Memory B cell (primary cell): ENCODE measurements around the gene ZDHHC11B.
A peak's percentile ranks its signal among the peaks of the same experiment; 100 is the strongest.
"Not testable (repeated sequence)": the region's sequence is repeated elsewhere in the genome, so short reads cannot be mapped to it uniquely, and the experiment has no call there.

Source experiments
- ATAC-seq: fragments of 150-1000 bp; cut with Tn5 transposase; 2 replicates; pipeline ENCODE4 v1.10.0; 2021; ENCODE audit warnings: low read depth, mild to moderate bottlenecking, moderate library complexity
- DNase-seq, 2 donors: peaks; one replicate each; pipeline ENCODE4 v3.0.0; 2022; ENCODE audit warnings: low spot score in 2 of 2
- H3K27ac Mint-ChIP-seq: one replicate; pipeline ENCODE4 v1.8.0; 2022; ENCODE audit warnings: mild to moderate bottlenecking, moderate library complexity, mixed read lengths
- H3K27me3 Mint-ChIP-seq: one replicate; pipeline ENCODE4 v1.8.0; 2022; ENCODE audit warnings: mixed read lengths
- H3K36me3 Mint-ChIP-seq: one replicate; pipeline ENCODE4 v1.8.0; 2022; ENCODE audit warnings: mild to moderate bottlenecking, mixed read lengths
- H3K4me1 Mint-ChIP-seq: one replicate; pipeline ENCODE4 v1.8.0; 2022; ENCODE audit warnings: mixed read lengths
- H3K4me3 Mint-ChIP-seq: one replicate; pipeline ENCODE4 v1.8.0; 2022; ENCODE audit warnings: mild to moderate bottlenecking, moderate library complexity, mixed read lengths
- H3K9me3 Mint-ChIP-seq: one replicate; pipeline ENCODE4 v1.8.0; 2022; ENCODE audit warnings: mixed read lengths

ZDHHC11B gene

DNA sequence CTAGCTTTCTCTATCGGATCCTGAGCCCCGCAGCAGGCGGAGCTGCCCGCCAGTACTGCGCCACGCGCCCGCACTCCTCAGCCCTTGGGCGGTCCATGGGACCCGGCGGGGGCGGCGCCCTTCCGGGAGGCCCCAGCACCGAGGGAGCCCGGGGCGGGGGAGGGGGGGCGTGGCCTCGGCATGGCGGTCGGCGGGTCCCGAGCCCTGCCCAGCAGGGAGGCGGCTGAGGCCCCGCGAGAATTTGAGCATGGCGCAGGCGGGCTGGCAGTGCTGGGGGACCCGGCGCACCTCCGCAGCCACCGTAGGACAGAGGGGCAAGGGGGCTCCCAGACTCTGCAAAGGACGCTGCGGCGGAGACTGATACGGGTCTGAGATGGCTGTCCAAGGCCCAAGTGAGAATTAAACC, 6.8 kb downstream of the ZDHHC11B start:
- H3K36me3 Mint-ChIP-seq = no peaks in the 10 kb centered on the region
- no peak for ATAC-seq
- no peak overlapping the region for H3K27ac Mint-ChIP-seq
- H3K27me3 Mint-ChIP-seq = peaks cover 6% of the 10 kb centered on the region
- no peaks in the 10 kb centered on the region for H3K4me1 Mint-ChIP-seq
- peak in 1 of 2 donors; percentile 7 for DNase-seq
- H3K9me3 Mint-ChIP-seq = no peaks in the 10 kb centered on the region
- H3K4me3 Mint-ChIP-seq = no peak overlapping the region

DNA sequence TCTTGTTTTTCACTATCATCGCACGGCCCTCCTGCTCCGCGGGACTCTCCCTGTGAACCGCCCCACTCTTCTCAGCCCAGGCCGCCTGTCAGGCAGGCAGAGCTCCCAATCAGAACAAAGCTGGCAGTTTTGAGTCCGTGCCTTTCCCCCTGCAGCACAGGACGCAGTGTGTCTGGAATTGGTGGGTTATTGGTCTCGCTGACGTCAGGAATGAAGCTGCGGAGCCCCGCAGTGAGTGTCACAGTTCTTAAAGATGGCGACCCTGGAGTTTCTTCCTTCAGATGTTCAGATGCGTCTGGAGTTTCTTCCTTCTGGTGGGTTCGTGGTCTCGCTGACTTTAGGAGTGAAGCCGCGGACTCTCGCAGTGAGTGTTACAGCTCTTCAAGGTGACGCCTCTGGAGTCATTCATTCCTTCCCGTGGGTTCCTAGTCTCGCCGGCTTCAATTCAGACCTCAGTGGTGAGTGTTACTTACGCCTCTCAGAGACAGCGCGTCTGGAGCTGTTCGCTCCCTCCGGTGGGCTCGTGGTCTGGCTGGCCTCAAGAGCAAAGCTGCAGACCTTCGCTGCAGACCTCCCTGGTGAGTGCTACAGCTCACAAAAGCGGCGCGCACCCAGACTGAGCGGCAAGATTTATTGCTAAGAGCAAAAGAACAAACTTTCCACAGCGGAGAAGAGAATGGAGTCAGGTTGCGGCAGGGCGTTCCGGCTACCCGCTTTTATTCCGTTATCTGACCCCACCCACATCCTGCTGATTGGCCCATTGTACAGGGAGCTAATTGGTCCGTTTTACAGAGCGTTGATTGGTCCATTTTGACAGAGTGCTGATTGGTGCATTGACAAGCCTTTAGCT, 7.4 kb downstream of the ZDHHC11B start:
- Mint-ChIP-seq H3K36me3 (no peaks in the 10 kb centered on the region), H3K27ac (no peak overlapping the region), H3K4me1 (no peaks in the 10 kb centered on the region), H3K27me3 (peaks cover 6% of the 10 kb centered on the region), H3K9me3 (no peaks in the 10 kb centered on the region), H3K4me3 (no peak overlapping the region)
- ATAC-seq (no peak), DNase-seq (no peak)

DNA sequence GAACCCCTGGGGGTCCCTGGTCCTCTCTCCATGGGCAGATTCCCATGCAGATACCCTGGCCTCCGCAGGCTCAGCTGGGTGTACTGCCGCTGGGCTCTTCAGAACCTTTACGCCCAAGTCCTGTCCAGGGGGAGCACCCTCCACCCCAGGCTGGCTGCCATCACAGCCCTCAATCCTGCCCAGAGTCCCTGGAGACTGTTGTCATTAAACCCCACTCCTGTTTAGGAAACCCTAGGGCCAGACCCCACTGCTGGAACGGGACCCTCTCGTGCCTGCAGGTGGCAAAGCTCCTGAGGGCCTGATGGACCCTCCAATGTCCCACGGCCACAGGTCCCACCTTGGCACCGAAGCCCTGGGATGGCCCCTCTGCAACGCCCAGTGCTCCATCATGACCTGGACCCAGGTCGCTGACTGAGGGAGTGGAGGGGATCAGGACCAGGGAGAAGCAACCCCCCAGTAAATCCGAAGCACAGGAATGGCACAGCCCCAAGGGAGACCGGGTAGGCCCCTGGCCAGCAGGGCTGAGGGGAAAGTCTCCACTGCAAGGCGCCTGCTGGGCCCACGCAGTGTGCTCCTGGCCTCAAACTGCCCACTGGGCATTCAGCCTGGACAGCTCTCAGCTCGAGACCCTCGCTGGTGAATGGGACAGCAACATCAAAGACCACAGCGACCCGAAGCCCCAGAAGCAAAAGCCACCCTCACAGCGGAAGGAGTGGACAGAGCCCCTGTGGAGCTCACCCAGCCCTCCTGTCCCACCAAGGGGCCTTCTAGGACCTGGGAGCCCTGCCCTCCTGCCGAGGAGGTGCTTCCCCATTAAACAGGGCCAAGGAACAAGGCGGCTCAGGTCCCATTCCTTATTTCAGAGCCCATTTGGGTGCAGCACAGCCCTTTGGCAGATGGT, 8.3 kb downstream of the ZDHHC11B start:
- no peaks in the 10 kb centered on the region for H3K4me1 Mint-ChIP-seq
- DNase-seq = no peak
- H3K27ac Mint-ChIP-seq = no peak overlapping the region
- no peaks in the 10 kb centered on the region for H3K36me3 Mint-ChIP-seq
- ATAC-seq = no peak
- peaks cover 7% of the 10 kb centered on the region for H3K27me3 Mint-ChIP-seq
- no peak overlapping the region for H3K4me3 Mint-ChIP-seq
- no peaks in the 10 kb centered on the region for H3K9me3 Mint-ChIP-seq

DNA sequence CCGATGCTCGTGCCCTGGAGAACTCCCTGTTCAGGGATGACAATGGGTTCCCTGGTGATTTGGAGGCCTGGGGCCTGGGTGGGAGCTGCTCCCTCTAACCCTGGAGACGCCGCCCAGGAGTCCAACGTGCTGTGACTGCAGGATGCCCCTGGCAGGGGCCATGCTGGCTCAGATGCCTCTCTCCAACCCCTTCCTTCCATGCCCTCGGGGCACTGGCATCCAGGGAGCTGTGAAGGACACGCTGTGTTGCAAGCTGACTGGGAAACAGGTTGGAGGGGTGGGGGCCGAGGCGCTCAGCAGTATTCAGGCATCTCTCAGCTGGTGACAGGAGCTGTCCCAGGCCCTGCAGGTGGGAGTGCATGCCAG, 9.0 kb downstream of the ZDHHC11B start:
- H3K36me3 Mint-ChIP-seq, ATAC-seq, H3K4me3 Mint-ChIP-seq, H3K4me1 Mint-ChIP-seq, H3K27me3 Mint-ChIP-seq, H3K9me3 Mint-ChIP-seq, H3K27ac Mint-ChIP-seq, DNase-seq: not testable (repeated sequence)

DNA sequence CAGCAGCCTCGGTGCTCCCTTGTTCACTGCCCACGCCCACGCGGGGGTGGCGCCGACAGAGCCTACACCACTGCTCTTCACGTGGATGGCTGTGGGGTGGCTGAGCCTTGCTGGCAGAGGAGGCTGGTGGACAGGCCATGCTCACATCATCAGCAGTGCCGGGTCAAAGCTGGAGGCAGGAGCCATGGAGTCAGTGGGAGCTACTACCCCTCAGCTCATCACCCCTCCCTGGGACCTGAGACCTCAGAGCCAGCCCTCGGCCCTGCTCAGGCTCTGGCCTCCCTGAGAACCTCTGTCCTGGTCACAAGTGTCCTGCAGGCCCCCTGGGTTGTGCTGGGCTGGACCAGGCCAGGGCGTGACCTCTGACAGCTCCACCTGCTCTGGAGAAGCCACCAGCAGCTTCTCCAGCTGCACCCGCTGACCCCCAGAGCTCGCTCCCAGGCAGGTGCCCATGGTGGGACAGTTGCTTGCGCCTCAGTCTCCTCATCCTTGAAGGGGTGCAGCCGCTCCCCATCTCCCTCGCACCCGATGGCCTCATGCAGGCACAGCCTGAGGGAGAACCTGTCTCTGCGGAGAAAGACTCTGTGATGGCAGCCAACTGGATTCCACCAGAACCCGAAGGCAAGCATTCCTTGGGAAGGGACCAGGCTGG, 9.5 kb downstream of the ZDHHC11B start:
- not testable (repeated sequence) for H3K9me3 Mint-ChIP-seq, H3K27me3 Mint-ChIP-seq, H3K27ac Mint-ChIP-seq, ATAC-seq, H3K36me3 Mint-ChIP-seq, H3K4me1 Mint-ChIP-seq, H3K4me3 Mint-ChIP-seq, DNase-seq

DNA sequence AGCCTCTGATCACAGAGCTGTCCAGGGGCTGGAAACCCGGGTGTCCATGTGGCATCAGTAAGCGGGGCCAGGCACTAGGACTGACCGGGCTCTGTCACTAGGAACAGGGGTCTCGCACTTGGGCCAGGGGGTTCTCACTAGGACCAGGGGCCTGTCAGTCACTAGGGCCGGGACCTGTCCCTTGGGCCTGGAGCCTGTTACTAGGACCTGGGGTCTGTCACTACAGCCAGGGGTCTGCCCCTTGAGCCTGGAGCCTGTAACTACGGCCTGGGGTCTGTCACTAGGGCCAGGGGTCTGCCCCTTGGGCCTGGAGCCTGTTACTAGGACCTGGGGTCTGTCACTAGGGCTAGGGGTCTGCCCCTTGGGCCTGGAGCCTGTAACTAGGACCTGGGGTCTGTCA, 10.2 kb downstream of the ZDHHC11B start:
- not testable (repeated sequence) for H3K27ac Mint-ChIP-seq, H3K27me3 Mint-ChIP-seq, H3K4me1 Mint-ChIP-seq, H3K36me3 Mint-ChIP-seq, ATAC-seq, H3K4me3 Mint-ChIP-seq, H3K9me3 Mint-ChIP-seq, DNase-seq

DNA sequence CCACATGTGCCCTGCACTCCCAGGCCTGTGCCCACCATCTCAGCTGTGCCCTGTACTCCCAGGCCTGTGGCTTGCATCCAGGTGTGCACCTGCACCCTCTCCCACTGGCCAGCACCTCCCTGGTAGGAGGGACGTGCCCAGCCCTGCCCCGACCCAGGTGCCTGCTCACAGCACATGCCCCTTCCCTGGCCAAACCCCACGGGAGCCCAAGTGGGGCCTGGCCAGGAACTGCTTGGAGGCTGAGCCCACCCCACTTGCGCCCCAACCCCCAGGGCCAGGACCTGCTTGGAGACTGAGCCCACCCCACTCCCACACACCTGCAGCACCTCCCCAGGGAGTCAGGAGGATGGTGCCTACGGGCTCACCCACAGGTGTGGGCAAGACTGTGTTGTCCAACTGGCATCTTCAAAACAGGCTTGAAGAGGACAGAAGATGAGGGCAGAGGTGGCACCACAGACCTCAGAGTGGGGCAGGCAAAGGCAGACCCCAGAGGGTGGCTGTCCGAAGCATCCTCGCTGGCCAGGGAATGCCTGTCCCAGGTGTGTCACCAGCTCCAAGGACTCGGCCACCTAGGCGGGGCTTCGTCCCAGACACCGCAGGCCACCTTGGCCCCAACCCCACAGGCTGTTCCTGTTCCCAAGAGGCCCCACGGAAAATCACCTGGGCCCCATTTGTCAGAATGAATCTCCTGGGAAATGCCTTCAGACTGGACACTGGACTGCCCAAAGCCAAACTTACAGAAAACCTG, 10.8 kb downstream of the ZDHHC11B start:
- DNase-seq = no peak
- H3K9me3 Mint-ChIP-seq = no peaks in the 10 kb centered on the region
- no peak for ATAC-seq
- H3K27ac Mint-ChIP-seq = no peak overlapping the region
- H3K36me3 Mint-ChIP-seq = no peaks in the 10 kb centered on the region
- H3K4me3 Mint-ChIP-seq = no peak overlapping the region
- no peaks in the 10 kb centered on the region for H3K4me1 Mint-ChIP-seq
- peaks cover 7% of the 10 kb centered on the region for H3K27me3 Mint-ChIP-seq

DNA sequence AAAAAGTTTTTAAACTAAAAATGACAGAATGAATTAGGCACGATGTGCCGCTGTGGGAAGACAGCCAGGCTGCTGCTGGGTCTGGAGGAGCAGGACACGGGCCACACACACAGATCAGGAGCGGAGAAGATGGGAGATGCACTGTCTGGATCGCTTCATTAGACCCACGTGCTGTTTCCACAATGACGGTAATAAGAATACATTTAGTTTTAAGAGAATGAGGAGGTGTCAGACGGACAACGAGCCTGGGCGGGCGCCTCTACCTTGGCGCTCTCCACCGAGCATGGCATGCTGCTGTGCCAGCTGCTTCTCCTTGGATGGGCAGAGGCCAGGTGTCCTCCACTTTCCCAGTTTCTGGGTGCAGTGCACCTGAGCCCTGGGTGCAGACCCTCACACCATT, 11.6 kb downstream of the ZDHHC11B start:
- not testable (repeated sequence) for H3K36me3 Mint-ChIP-seq, H3K27ac Mint-ChIP-seq, H3K27me3 Mint-ChIP-seq, H3K4me1 Mint-ChIP-seq, H3K4me3 Mint-ChIP-seq, H3K9me3 Mint-ChIP-seq, DNase-seq, ATAC-seq

DNA sequence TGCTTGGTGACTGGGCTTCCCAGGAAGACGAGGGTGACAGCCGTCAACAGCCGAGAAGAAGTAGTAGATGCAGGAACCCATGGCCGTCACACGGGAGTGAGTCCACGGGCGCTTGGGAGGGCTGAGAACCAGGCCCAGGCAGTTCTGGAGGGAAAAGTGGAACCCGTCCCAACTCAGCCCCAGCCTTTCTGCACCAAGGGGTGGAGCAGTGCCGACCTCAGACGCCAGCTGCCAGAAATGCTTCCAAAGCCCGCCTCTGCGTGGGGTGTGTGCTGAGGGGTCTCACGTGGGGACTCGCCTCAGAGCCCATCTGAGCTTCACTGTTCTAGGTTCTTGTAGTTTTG, 12.0 kb downstream of the ZDHHC11B start:
- H3K9me3 Mint-ChIP-seq, ATAC-seq, H3K27me3 Mint-ChIP-seq, H3K4me1 Mint-ChIP-seq, H3K4me3 Mint-ChIP-seq, DNase-seq, H3K36me3 Mint-ChIP-seq, H3K27ac Mint-ChIP-seq: not testable (repeated sequence)

DNA sequence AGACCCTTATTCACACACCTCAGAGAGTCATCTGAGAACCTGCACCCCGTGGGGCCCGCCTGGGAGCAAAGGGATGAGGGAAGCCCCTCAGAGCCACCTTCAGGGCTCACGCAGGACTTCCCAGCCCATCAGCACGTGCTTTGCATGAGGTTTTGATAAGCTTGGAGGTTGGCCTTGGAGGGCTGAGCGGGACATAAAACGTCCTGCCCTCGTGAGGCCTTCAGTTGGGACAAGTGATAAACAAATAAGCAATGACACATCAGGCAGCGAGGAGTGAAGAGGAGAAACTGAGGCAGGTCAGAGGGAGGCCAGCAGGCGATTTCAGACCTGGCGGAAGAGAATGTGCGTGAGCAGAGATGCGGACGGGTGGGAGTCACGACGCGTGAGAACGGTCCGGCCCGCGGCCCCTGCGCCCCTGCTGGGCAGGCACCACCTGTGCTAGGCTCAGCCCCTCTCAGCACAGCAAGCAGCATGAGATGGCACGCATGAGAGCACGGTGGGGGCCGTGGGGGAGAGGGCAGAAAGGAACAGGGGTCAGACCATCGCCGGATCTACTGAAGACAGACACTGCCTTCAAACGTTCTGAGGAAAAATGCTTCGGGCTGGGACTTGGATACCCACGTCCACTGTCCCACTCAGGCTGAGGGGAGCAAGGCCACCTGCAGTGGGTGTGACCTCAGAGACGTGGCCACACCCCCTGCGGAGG, 12.5 kb downstream of the ZDHHC11B start:
- not testable (repeated sequence) for H3K36me3 Mint-ChIP-seq, DNase-seq, H3K9me3 Mint-ChIP-seq, H3K4me3 Mint-ChIP-seq, H3K27ac Mint-ChIP-seq, H3K27me3 Mint-ChIP-seq, ATAC-seq, H3K4me1 Mint-ChIP-seq

DNA sequence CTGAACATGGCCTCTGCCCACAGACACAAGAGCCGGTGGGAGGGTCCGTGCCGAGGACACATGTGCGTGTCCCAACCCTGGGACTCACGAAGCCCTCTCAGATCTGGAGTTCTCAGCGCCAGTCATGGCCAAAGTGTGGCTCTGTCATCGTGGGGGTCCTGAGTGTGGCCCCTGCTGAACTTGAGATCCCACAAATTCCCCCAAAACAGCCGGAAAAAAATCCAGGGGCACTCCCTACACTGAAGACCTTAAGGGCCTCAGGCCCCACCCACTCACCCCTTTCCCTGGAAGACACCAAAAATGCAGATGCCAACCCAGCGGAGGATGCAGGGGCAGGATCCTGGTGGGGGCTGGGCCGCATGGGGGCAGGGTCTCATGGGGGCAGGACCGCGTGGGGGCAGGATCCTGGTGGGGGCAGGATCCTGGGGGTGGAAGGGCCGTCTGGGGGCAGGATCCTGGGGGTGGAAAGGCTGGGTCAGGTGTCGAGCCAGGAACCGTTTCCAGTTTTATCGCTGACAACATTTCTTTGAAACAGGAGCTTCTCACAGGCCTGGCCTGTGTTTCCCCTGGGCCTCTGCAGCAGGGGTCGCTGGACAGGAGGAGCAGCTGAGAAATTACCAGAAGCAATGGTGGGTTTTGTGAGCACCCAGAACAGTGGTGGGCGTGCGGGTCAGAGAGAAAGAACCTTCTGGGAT, 13.3 kb downstream of the ZDHHC11B start:
- not testable (repeated sequence) for H3K4me3 Mint-ChIP-seq, H3K36me3 Mint-ChIP-seq, H3K27me3 Mint-ChIP-seq, DNase-seq, H3K4me1 Mint-ChIP-seq, H3K9me3 Mint-ChIP-seq, ATAC-seq, H3K27ac Mint-ChIP-seq

DNA sequence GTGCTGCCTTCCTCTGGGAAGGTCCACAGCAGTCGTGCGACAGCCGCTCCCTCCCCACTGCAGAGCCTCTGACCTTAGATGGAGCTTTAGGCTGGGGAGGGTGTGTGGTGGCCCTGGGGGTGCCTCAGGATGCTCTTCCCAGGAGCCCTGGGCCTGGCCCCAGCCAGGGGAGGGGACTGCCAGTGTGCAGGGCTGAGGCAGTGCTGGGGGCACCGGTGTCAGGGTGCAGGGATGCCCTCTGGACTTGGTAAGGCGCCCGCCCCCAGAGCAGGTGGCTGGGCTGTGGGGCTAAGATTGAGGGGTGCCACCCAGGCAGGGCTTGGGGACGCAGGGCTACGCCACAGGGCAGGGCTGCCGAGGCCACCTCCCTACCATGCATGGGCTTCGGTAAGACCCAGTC, 13.9 kb downstream of the ZDHHC11B start:
- not testable (repeated sequence) for DNase-seq, H3K9me3 Mint-ChIP-seq, H3K36me3 Mint-ChIP-seq, H3K27ac Mint-ChIP-seq, ATAC-seq, H3K4me1 Mint-ChIP-seq, H3K4me3 Mint-ChIP-seq, H3K27me3 Mint-ChIP-seq
